CD14-positive monocyte (primary cell): ENCODE results near the gene THBS1. TPM values are rescaled to one million over a fixed set of nuclear protein-coding genes. Genes with fewer than 3 reads are reported as not detected.

Experiments used
- DNase-seq, 3 donors: peaks; one replicate each; pipeline ENCODE4 v3.0.0-alpha.2; 2011 to 2022
- H2AFZ ChIP-seq: 2 replicates; pipeline ENCODE4 v1.6.0; 2012; ENCODE audit warnings: mild to moderate bottlenecking, low read depth, low read length, inconsistent platforms; ENCODE audit not compliant: insufficient read depth, poor library complexity, severe bottlenecking
- H3K27ac ChIP-seq, 2 donors: 1 replicate in 1 of 2; 2 replicates in 1 of 2; pipeline ENCODE4 v1.5.1; 2012 to 2013; ENCODE audit warnings: low read length in 2 of 2, control low read depth in 1 of 2, inconsistent platforms in 1 of 2, low read depth in 1 of 2, mild to moderate bottlenecking in 1 of 2
- H3K27me3 ChIP-seq, 2 donors: one replicate each; pipeline versions ENCODE4 v1.6.0 to v1.6.1; 2011 to 2013; ENCODE audit warnings: low read length in 2 of 2; ENCODE audit not compliant: control insufficient read depth in 2 of 2, insufficient read depth in 2 of 2
- H3K36me3 ChIP-seq, 2 donors: replicated peaks in 1 of 2; 1 replicate in 1 of 2; 2 replicates in 1 of 2; pipeline versions ENCODE4 v1.5.1 to v1.6.1; 2012 to 2013; ENCODE audit warnings: low read length in 2 of 2, control low read depth in 1 of 2, inconsistent platforms in 1 of 2, mild to moderate bottlenecking in 1 of 2; ENCODE audit not compliant: insufficient read depth in 2 of 2, control insufficient read depth in 1 of 2
- H3K4me1 ChIP-seq, 2 donors: 1 replicate in 1 of 2; 2 replicates in 1 of 2; pipeline versions ENCODE4 v1.5.1 to v1.6.1; 2012 to 2013; ENCODE audit warnings: low read length in 2 of 2, control low read depth in 1 of 2, inconsistent platforms in 1 of 2, mild to moderate bottlenecking in 1 of 2, moderate library complexity in 1 of 2; ENCODE audit not compliant: insufficient read depth in 2 of 2, control insufficient read depth in 1 of 2
- H3K4me2 ChIP-seq: replicated peaks from 2 replicates; pipeline ENCODE3; 2012; ENCODE audit warnings: low read length, moderate library complexity, mild to moderate bottlenecking; ENCODE audit not compliant: poor library complexity, severe bottlenecking; ENCODE audit errors: extremely low read depth
- H3K4me3 ChIP-seq, 3 experiments: fragments of 200-600 bp in 1 of 3; sonication (generic) in 1 of 3; replicated peaks in 1 of 3; 1 replicate in 2 of 3; 2 replicates in 1 of 3; pipeline ENCODE4 v1.5.1; 2011 to 2013; ENCODE audit warnings: low read length in 3 of 3, mild to moderate bottlenecking in 3 of 3, control low read depth in 2 of 3, low read depth in 2 of 3, inconsistent platforms in 1 of 3, moderate library complexity in 1 of 3
- H3K79me2 ChIP-seq: 2 replicates; pipeline ENCODE4 v1.6.0; 2012; ENCODE audit warnings: mild to moderate bottlenecking, control low read depth, inconsistent platforms, low read length, moderate library complexity; ENCODE audit not compliant: insufficient read depth
- H3K9ac ChIP-seq: 2 replicates; pipeline ENCODE4 v1.6.0; 2017; ENCODE audit warnings: low read length, mild to moderate bottlenecking; ENCODE audit not compliant: insufficient read depth, poor library complexity, severe bottlenecking
- H3K9me3 ChIP-seq, 2 donors: replicated peaks in 1 of 2; 1 replicate in 1 of 2; 2 replicates in 1 of 2; pipeline versions ENCODE4 v1.5.1 to v1.6.1; 2012 to 2013; ENCODE audit warnings: low read length in 2 of 2, control low read depth in 1 of 2; ENCODE audit not compliant: control insufficient read depth in 1 of 2, insufficient read depth in 1 of 2
- H4K20me1 ChIP-seq: 2 replicates; pipeline ENCODE4 v1.6.0; 2012; ENCODE audit warnings: mild to moderate bottlenecking, low read length, control low read depth, moderate library complexity; ENCODE audit not compliant: insufficient read depth
- H3K27ac Mint-ChIP-seq, 7 donors: one replicate each; pipeline ENCODE4 v1.8.0; 2020; ENCODE audit warnings: mild to moderate bottlenecking in 7 of 7, mixed read lengths in 7 of 7, moderate library complexity in 6 of 7, inconsistent platforms in 2 of 7
- H3K27me3 Mint-ChIP-seq, 3 donors: one replicate each; pipeline ENCODE4 v1.8.0; 2021 to 2022; ENCODE audit warnings: low read depth in 3 of 3, mild to moderate bottlenecking in 3 of 3, mixed read lengths in 3 of 3, moderate library complexity in 3 of 3, inconsistent platforms in 1 of 3
- H3K36me3 Mint-ChIP-seq, 2 donors: one replicate each; pipeline ENCODE4 v1.8.0; 2020; ENCODE audit warnings: mixed read lengths in 2 of 2, inconsistent platforms in 1 of 2, mild to moderate bottlenecking in 1 of 2
- H3K4me1 Mint-ChIP-seq: one replicate; pipeline ENCODE4 v1.8.0; 2020; ENCODE audit warnings: mild to moderate bottlenecking, mixed read lengths
- H3K4me3 Mint-ChIP-seq, 2 donors: one replicate each; pipeline ENCODE4 v1.8.0; 2020; ENCODE audit warnings: mild to moderate bottlenecking in 2 of 2, mixed read lengths in 2 of 2, moderate library complexity in 1 of 2
- H3K9me3 Mint-ChIP-seq, 7 donors: one replicate each; pipeline ENCODE4 v1.8.0; 2020 to 2022; ENCODE audit warnings: mixed read lengths in 7 of 7, mild to moderate bottlenecking in 6 of 7, moderate library complexity in 6 of 7, inconsistent platforms in 2 of 7
- CTCF ChIP-seq: fragments of 200-600 bp; IDR thresholded peaks from one replicate; pipeline ENCODE4 v1.8.0; 2022; ENCODE audit warnings: antibody characterized with exemption, mild to moderate bottlenecking
- WGBS: methylation state at CpG from one replicate; pipeline ENCODE4 v1.1.5; 2013; ENCODE audit warnings: missing lambda C conversion rate; ENCODE audit not compliant: insufficient coverage; 5-methylcytosine and 5-hydroxymethylcytosine counted together
- intact Hi-C, 2 donors: fragments of 100-400 bp; cut with micrococcal nuclease; formaldehyde crosslinking; loops; one replicate each; pipeline versions ENCODE4 v1.15.0 to v1.15.1; 2023
- polyA plus RNA-seq, 3 donors: library from polyadenylated mRNA; depleted of rRNA in 1 of 3; unstranded in 2 of 3; stranded (reverse) in 1 of 3; fragments of 300-500 nt in 2 of 3; fragments of >200 nt in 1 of 3; fragmentation: Illumina TruSeq in 2 of 3; gene quantifications; 1 replicate in 2 of 3; 2 replicates in 1 of 3; pipeline ENCODE4 v1.2.3, GENCODE V29; 2012 to 2021

The THBS1 gene
- polyA plus RNA-seq, 3 donors, result 0.52 to 151 (median 55.4) TPM

- Mint-ChIP-seq H3K9me3 (peaks cover 16 to 41% (median 25%) of the 10 kb centered on the region in 7 donors), H3K4me3 (no peak overlapping the region), H3K36me3 (no peaks in the 10 kb centered on the region), H3K27me3 (peaks cover 0 to 5% (median 0%) of the 10 kb centered on the region in 3 donors), H3K4me1 (peaks cover 4% of the 10 kb centered on the region), H3K27ac (no peak overlapping the region)
- Histone ChIP-seq H3K79me2 (no peaks in the 10 kb centered on the region), H2AFZ (no peak overlapping the region), H3K36me3 (no peaks in the 10 kb centered on the region), H3K9me3 (peaks cover 15 to 18% of the 10 kb centered on the region in 2 donors), H3K9ac (no peak overlapping the region), H3K27me3 (no peaks in the 10 kb centered on the region), H4K20me1 (no peaks in the 10 kb centered on the region), H3K4me1 (no peaks in the 10 kb centered on the region), H3K4me3 (no peak overlapping the region), H3K27ac (no peak overlapping the region), H3K4me2 (no peak overlapping the region)
- no peak for DNase-seq
- no peak for TF ChIP-seq CTCF
- 93% methylated on average over 4 of the region's 4 CpGs for WGBS
- intact Hi-C loops, result no loop called here
Measured at GRCh38 chr15:39609166-39609916, 28.5 kb downstream of the THBS1 start.

- Histone ChIP-seq H3K4me3 (no peak overlapping the region), H3K36me3 (no peaks in the 10 kb centered on the region), H3K4me1 (no peaks in the 10 kb centered on the region), H3K79me2 (no peaks in the 10 kb centered on the region), H3K9ac (no peak overlapping the region), H4K20me1 (no peaks in the 10 kb centered on the region), H2AFZ (no peak overlapping the region), H3K27me3 (no peaks in the 10 kb centered on the region), H3K4me2 (no peak overlapping the region), H3K27ac (no peak overlapping the region), H3K9me3 (peaks cover 15 to 18% of the 10 kb centered on the region in 2 donors)
- H3K4me1 Mint-ChIP-seq, result peaks cover 4% of the 10 kb centered on the region
- peaks cover 16 to 41% (median 25%) of the 10 kb centered on the region in 7 donors for H3K9me3 Mint-ChIP-seq
- TF ChIP-seq CTCF, result no peak
- no peak overlapping the region for H3K27ac Mint-ChIP-seq
- intact Hi-C loops, result no loop called here
- H3K36me3 Mint-ChIP-seq, result no peaks in the 10 kb centered on the region
- H3K4me3 Mint-ChIP-seq, result no peak overlapping the region
- peaks cover 0 to 4% (median 0%) of the 10 kb centered on the region in 3 donors for H3K27me3 Mint-ChIP-seq
- DNase-seq, result no peak
Measured at GRCh38 chr15:39610665-39611064, 29.8 kb downstream of the THBS1 start.
